Measurements from ENCODE around the gene PARP11.

Gene PARP11

GRCh38 chr12:3809357-3810015 lies 63.7 kb downstream of the PARP11 start:
- no peak overlapping the region for H3K4me2 ChIP-seq (ENCODE audit: low read length)
- TF ChIP-seq EZH2 (IDR thresholded peaks at IDR 0.05; ENCODE audit: borderline replicate concordance, low read length) (no peak), CTCF (IDR thresholded peaks at IDR 0.05; ENCODE audit: low read length) (no peak)

GRCh38 chr12:3805077-3805476 lies 68.1 kb downstream of the PARP11 start:
- Histone ChIP-seq H3K4me1 (ENCODE audit: insufficient read depth, low read length, severe bottlenecking) (no peaks in the 10 kb centered on the region), H3K9me3 (ENCODE audit: low read length) (no peaks in the 10 kb centered on the region), H3K27me3 (ENCODE audit: insufficient read depth, low read length) (no peaks in the 10 kb centered on the region), H3K36me3 (ENCODE audit: insufficient read depth, low read length) (no peaks in the 10 kb centered on the region), H3K9ac (ENCODE audit: low read length) (no peak overlapping the region), H3K4me3 (ENCODE audit: low read depth, low read length, poor library complexity, severe bottlenecking) (no peak overlapping the region), H3K9me2 (ENCODE audit: low read depth, low read length) (no peaks in the 10 kb centered on the region), H3F3A (ENCODE audit: insufficient read depth, low read length) (no peaks in the 10 kb centered on the region), H3K79me2 (ENCODE audit: insufficient read depth, low read length) (no peaks in the 10 kb centered on the region), H3K27ac (ENCODE audit: low read depth, low read length, poor library complexity, severe bottlenecking) (no peak overlapping the region), H3K4me2 (ENCODE audit: low read length) (no peak overlapping the region), H2AFZ (ENCODE audit: low read length) (no peak overlapping the region), H4K20me1 (ENCODE audit: insufficient read depth, low read length) (no peaks in the 10 kb centered on the region)
- TF ChIP-seq EZH2 (IDR thresholded peaks at IDR 0.05; ENCODE audit: borderline replicate concordance, low read length) (no peak), CTCF (IDR thresholded peaks at IDR 0.05; ENCODE audit: low read length) (no peak)

More at GRCh38 chr12:3809357-3810015, 63.7 kb downstream of the PARP11 start:
- Histone ChIP-seq H3F3A (ENCODE audit: insufficient read depth, low read length) (no peaks in the 10 kb centered on the region), H4K20me1 (ENCODE audit: insufficient read depth, low read length) (no peaks in the 10 kb centered on the region), H3K4me3 (ENCODE audit: low read depth, low read length, poor library complexity, severe bottlenecking) (no peak overlapping the region), H3K9me2 (ENCODE audit: low read depth, low read length) (no peaks in the 10 kb centered on the region), H3K27ac (ENCODE audit: low read depth, low read length, poor library complexity, severe bottlenecking) (no peak overlapping the region), H3K4me1 (ENCODE audit: insufficient read depth, low read length, severe bottlenecking) (no peaks in the 10 kb centered on the region), H3K9me3 (ENCODE audit: low read length) (no peaks in the 10 kb centered on the region), H3K9ac (ENCODE audit: low read length) (no peak overlapping the region), H3K79me2 (ENCODE audit: insufficient read depth, low read length) (no peaks in the 10 kb centered on the region), H3K27me3 (ENCODE audit: insufficient read depth, low read length) (no peaks in the 10 kb centered on the region), H2AFZ (ENCODE audit: low read length) (no peak overlapping the region), H3K36me3 (ENCODE audit: insufficient read depth, low read length) (no peaks in the 10 kb centered on the region)

- no peak overlapping the region for H3K27ac ChIP-seq (ENCODE audit: low read depth, low read length, poor library complexity, severe bottlenecking)
- H4K20me1 ChIP-seq (ENCODE audit: insufficient read depth, low read length): no peaks in the 10 kb centered on the region
- TF ChIP-seq CTCF (IDR thresholded peaks at IDR 0.05; ENCODE audit: low read length) (peak; percentile 86), EZH2 (IDR thresholded peaks at IDR 0.05; ENCODE audit: borderline replicate concordance, low read length) (no peak)
- no peaks in the 10 kb centered on the region for H3K27me3 ChIP-seq (ENCODE audit: insufficient read depth, low read length)
- H3K9me2 ChIP-seq (ENCODE audit: low read depth, low read length): no peaks in the 10 kb centered on the region
- H3K9me3 ChIP-seq (ENCODE audit: low read length): no peaks in the 10 kb centered on the region
- no peaks in the 10 kb centered on the region for H3F3A ChIP-seq (ENCODE audit: insufficient read depth, low read length)
- H3K4me3 ChIP-seq (ENCODE audit: low read depth, low read length, poor library complexity, severe bottlenecking): no peak overlapping the region
- H3K9ac ChIP-seq (ENCODE audit: low read length): no peak overlapping the region
- no peaks in the 10 kb centered on the region for H3K4me1 ChIP-seq (ENCODE audit: insufficient read depth, low read length, severe bottlenecking)
- no peaks in the 10 kb centered on the region for H3K36me3 ChIP-seq (ENCODE audit: insufficient read depth, low read length)
- H3K79me2 ChIP-seq (ENCODE audit: insufficient read depth, low read length): no peaks in the 10 kb centered on the region
- no peak overlapping the region for H2AFZ ChIP-seq (ENCODE audit: low read length)
- no peak overlapping the region for H3K4me2 ChIP-seq (ENCODE audit: low read length)
Measured at GRCh38 chr12:3803865-3804472, 69.2 kb downstream of the PARP11 start.
